ENCODE data around the gene KIF12. TPM values are rescaled to one million over a fixed set of nuclear protein-coding genes. Genes with fewer than 3 reads are reported as not detected.
"Not testable (repeated sequence)": the region's sequence is repeated elsewhere in the genome, so short reads cannot be mapped to it uniquely, and the experiment has no call there.

Gene KIF12
- total RNA-seq, 2 donors from 2014 or later: 0.09 TPM; not detected in 1

- intact Hi-C loops (cut with DNase I): no loop called here
- ATAC-seq (no peak), DNase-seq (no peak)
Observed at GRCh38 chr9:114056527-114056926, 42.6 kb downstream of the KIF12 start.

GRCh38 chr9:114055894-114056293, 43.2 kb downstream of the KIF12 start:
- DNase-seq: no peak
- ATAC-seq: no peak

GRCh38 chr9:114055061-114055460, 44.0 kb downstream of the KIF12 start:
- ATAC-seq (no peak), DNase-seq (no peak)
- intact Hi-C loops (cut with DNase I): no loop called here

More at GRCh38 chr9:114055894-114056293, 43.2 kb downstream of the KIF12 start:
- intact Hi-C loops (cut with DNase I): no loop called here

- DNase-seq (no peak), ATAC-seq (no peak)
- intact Hi-C loops (cut with DNase I): no loop called here
Observed at GRCh38 chr9:114054191-114054690, 44.9 kb downstream of the KIF12 start.

GRCh38 chr9:114053246-114054005, 45.7 kb downstream of the KIF12 start:
- DNase-seq (no peak), ATAC-seq (no peak)
- intact Hi-C loops (cut with DNase I): no loop called here

- intact Hi-C loops (cut with DNase I): no loop called here
- no peak for ATAC-seq
- DNase-seq: no peak
Observed at GRCh38 chr9:114051706-114052105, 47.4 kb downstream of the KIF12 start.

GRCh38 chr9:114051281-114051680, 47.8 kb downstream of the KIF12 start:
- DNase-seq (no peak), ATAC-seq (no peak)
- intact Hi-C loops (cut with DNase I): no loop called here

GRCh38 chr9:114050646-114051045, 48.4 kb downstream of the KIF12 start:
- no peak for ATAC-seq
- intact Hi-C loops (cut with DNase I): no loop called here
- DNase-seq: no peak

- ATAC-seq: no peak
- no peak for DNase-seq
- intact Hi-C loops (cut with DNase I): no loop called here
Observed at GRCh38 chr9:114050226-114050568, 48.9 kb downstream of the KIF12 start.

- ATAC-seq: no peak
- intact Hi-C loops (cut with DNase I): no loop called here
- no peak for DNase-seq
Observed at GRCh38 chr9:114049441-114050225, 49.5 kb downstream of the KIF12 start.

- DNase-seq: no peak
- ATAC-seq: no peak
- intact Hi-C loops (cut with DNase I): no loop called here
Observed at GRCh38 chr9:114048533-114049415, 50.3 kb downstream of the KIF12 start.

GRCh38 chr9:114047717-114048116, 51.4 kb downstream of the KIF12 start:
- ATAC-seq (no peak), DNase-seq (no peak)
- intact Hi-C loops (cut with DNase I): no loop called here

GRCh38 chr9:114046875-114047274, 52.2 kb downstream of the KIF12 start:
- DNase-seq: no peak
- ATAC-seq: no peak
- intact Hi-C loops (cut with DNase I): no loop called here

GRCh38 chr9:114046237-114046755, 52.8 kb downstream of the KIF12 start:
- intact Hi-C loops (cut with DNase I): no loop called here
- ATAC-seq (no peak), DNase-seq (no peak)

- intact Hi-C loops (cut with DNase I); ATAC-seq; DNase-seq: not testable (repeated sequence)
Observed at GRCh38 chr9:114043660-114044059, 55.4 kb downstream of the KIF12 start.

Measured in left cardiac atrium (tissue), 4 donors.